HEK293T (cell line): ENCODE results near the gene SIAH3.

Experiments used
- ARNT ChIP-seq: fragments of 450-650 bp; IDR thresholded peaks from 2 replicates; pipeline ENCODE4 v1.6.1; 2017; ENCODE audit warnings: mild to moderate bottlenecking
- BHLHE40 ChIP-seq: fragments of 450-650 bp; IDR thresholded peaks from 2 replicates; pipeline ENCODE4 v1.6.1; 2016; ENCODE audit warnings: mild to moderate bottlenecking, moderate library complexity, borderline replicate concordance
- CTBP1 ChIP-seq: fragments of 450-650 bp; IDR thresholded peaks from 2 replicates; pipeline ENCODE4 v1.6.1; 2016; ENCODE audit warnings: borderline replicate concordance
- ELF4 ChIP-seq: fragments of 450-650 bp; IDR thresholded peaks from 2 replicates; pipeline ENCODE4 v1.6.1; 2017; ENCODE audit warnings: antibody characterized with exemption
- FOXA1 ChIP-seq: fragments of 450-650 bp; IDR thresholded peaks from 2 replicates; pipeline ENCODE4 v1.6.1; 2016; ENCODE audit warnings: mild to moderate bottlenecking
- FOXK2 ChIP-seq: fragments of 450-650 bp; IDR thresholded peaks from 2 replicates; pipeline ENCODE4 v1.6.1; 2016; ENCODE audit warnings: mild to moderate bottlenecking
- FOXM1 ChIP-seq: fragments of 450-650 bp; IDR thresholded peaks from 2 replicates; pipeline ENCODE4 v1.6.1; 2017; ENCODE audit warnings: mild to moderate bottlenecking, borderline replicate concordance
- LEF1 ChIP-seq: fragments of 450-650 bp; IDR thresholded peaks from 2 replicates; pipeline ENCODE4 v1.6.1; 2017; ENCODE audit warnings: mild to moderate bottlenecking, borderline replicate concordance
- SP1 ChIP-seq: fragments of 450-650 bp; IDR thresholded peaks from 2 replicates; pipeline ENCODE4 v1.6.1; 2017
- SUZ12 ChIP-seq: fragments of 450-650 bp; IDR thresholded peaks from 2 replicates; pipeline ENCODE4 v1.6.1; 2016; ENCODE audit warnings: mild to moderate bottlenecking
- TARDBP ChIP-seq: fragments of 450-650 bp; IDR thresholded peaks from 2 replicates; pipeline ENCODE4 v1.6.1; 2016
- ZNF384 ChIP-seq: fragments of 450-650 bp; IDR thresholded peaks from 2 replicates; pipeline ENCODE4 v1.6.1; 2016

DNA sequence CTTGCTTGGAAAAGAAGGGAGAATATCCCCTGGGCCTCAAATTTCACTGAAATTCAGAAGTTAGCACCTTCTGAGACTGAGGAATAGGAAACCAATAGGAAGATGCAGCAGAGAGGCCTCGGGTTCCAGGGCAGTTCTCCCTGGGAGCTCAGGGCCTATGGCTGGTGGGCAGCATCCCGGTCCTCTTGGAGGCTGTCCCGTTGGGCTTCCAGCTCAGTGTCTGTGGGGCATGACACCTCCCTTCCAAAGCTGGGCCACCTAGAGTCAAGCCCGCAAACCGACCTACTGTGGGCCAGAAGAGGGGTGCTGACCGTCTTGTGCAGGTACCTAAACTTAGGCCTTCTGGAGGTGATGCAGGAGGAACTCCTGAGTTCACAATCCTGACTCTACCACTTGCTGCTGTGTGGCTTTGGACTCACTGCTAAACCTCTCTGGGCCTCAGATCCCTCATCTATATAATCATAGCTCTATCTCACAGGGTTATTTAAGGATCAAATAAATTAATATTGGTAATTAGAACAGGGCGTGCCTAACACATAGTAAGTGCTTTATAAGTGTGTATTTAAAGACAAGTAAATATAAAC lies 17.1 kb downstream of the SIAH3 start:
- TF ChIP-seq SUZ12 (no peak), SP1 (no peak), FOXK2 (no peak), BHLHE40 (no peak), CTBP1 (no peak), ARNT (no peak), TARDBP (no peak), FOXA1 (no peak), ELF4 (no peak), LEF1 (no peak), FOXM1 (no peak), ZNF384 (no peak)
